Glomerular visceral epithelial cell (primary cell): Measurements from ENCODE around the gene ZNF211.
A peak's percentile ranks its signal among the peaks of the same experiment; 100 is the strongest.

Experiments
- DNase-seq: peaks from one replicate; pipeline ENCODE4 v3.0.0-alpha.2; 2016; ENCODE audit errors: extremely low spot score

ZNF211 gene

DNA sequence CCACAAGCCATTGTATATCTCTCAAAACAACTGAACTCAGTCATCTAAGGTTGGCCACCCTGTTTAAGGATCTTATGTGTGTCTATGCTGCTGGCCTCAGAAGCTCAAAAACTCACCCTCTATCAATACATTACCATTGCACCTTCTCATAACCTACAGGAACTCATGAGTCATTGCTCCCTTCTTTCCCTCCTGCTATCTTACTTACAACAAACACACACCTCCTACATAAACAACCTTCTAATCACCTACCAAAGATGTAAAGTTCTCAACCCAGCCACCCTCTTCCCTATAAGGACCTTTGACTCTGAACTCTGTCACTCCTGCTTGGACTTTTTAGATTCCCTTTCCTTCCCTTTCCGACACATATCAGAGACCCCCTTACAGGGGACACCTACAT is 22.5 kb downstream of the ZNF211 start:
- DNase-seq = no peak

DNA sequence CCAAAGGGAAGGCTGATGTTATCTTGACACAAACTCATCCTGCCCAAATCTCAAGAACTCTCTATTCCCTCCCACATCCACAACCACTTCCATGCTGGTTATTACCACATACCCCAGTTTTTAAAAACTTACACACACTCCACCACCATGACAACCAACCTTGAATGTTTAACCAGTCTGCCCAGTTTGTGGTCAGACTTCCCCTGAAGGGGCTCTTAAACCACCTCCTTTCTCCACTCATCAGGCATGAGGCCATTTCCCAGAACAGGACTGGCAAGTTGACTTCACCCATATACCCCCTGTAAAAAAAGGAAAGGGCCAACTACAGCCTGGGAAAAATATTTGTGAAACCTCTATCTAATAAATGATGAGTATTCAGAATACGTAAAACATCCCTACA is 23.4 kb downstream of the ZNF211 start:
- DNase-seq = no peak

DNA sequence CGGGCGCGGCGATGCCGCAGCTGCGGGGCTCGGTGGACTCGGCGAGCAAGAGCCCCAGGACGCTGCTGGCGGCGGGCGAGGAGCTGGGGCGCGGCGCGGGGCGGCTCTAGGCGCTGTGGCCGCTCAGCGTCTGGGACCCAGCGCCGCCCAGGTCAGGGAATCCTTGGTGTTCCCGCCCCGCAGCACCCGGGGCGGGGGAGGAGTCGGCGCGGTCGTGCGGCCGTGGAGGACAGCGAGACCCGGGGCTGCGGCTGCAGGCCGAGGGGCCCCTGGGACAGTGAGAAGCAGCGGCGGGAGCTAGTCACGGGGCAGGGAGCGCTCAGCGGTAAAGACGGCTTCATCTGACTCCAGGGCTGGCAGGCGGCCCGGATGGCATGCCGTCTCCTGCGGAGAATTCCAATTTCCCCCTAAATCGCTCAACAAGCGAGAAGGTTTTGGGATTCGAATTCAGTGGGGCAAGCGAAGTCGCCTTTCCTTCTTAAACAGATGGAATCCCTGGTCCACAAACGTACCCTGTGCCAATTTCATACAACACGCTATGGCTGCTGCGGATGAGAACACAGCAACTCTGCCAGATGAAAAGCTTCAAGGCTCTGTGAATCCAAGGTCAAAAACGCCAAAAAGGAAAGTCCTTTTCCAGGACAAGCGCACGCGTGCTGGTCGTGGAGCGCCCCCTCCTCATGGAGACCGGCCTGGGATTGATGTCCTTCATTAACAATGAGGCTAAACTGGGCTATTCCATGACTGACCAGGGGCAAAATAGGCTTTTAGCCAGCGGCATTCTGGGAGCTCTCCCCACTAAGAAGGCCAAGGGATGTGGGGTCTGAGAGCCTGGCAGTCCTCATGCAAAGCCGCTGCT is 31.5 kb downstream of the ZNF211 start:
- peak; percentile 58 for DNase-seq

DNA sequence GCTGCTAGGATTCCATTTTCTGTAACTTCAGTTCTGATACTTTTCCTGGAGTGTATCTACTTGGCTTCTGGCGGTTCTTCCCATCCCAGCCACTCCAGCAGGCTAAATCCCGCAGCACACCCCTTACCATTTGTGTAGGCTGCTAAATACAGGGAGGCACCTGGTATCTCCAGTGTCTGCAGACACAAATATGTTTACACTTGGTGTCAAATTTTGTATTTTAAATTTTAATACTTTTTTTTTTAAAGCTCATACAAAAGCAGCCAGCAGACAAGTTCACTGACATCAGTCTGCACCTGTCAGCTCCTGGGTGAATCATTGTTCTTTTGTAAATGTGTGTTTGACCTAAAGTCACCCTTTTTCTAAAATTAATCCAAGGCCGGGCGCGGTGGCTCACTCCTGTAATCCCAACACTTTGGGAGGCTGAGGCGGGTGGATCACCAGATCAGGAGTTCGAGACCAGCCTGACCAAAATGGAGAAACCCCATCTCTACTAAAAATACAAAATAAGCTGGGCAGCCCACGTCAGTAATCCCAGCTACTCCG is 32.4 kb downstream of the ZNF211 start:
- DNase-seq = no peak

DNA sequence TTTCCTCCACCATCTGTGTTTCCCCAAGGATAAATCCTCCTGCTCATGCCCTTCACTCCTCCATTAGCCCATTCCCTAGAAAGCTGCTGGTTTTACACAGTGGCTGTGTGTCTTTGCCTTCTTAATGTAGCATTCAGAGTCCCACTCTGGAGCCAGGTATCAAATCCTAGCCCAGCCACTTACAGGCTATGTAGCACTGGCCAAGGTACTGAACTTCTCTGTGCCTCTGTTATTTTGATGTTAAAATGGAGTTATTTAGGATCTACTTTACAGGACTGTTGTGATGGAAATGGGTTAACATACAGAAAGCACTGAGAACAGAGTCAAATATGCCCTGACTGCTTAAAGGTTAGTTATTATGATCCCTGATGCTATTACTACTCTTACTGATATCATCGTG is 34.3 kb downstream of the ZNF211 start:
- no peak for DNase-seq

DNA sequence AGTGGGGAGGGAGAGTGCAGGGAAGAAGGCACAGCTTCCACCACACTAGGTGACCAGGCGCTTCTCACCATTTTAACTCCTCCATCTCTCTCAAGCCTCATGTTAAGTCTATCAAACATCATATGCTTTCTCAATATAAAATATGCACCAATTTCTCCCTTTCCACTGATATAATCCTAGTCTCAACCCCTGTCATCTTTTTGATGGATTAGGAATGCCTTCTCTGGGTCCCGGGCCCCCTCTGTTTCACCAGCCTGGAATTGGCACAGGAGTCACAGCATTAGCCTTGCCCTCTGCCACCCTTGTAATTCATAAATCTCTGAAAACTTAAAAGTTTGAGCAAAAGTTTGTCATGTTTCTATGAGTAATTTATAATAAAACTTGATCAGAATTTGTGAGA is 35.7 kb downstream of the ZNF211 start, which contains the start of gene ZSCAN4:
Gene ZSCAN4 (plus strand): TSS at position 301 of the 400 bp plus-strand sequence. CDS start 7,211 bp downstream, outside the sequence.
- DNase-seq = no peak

DNA sequence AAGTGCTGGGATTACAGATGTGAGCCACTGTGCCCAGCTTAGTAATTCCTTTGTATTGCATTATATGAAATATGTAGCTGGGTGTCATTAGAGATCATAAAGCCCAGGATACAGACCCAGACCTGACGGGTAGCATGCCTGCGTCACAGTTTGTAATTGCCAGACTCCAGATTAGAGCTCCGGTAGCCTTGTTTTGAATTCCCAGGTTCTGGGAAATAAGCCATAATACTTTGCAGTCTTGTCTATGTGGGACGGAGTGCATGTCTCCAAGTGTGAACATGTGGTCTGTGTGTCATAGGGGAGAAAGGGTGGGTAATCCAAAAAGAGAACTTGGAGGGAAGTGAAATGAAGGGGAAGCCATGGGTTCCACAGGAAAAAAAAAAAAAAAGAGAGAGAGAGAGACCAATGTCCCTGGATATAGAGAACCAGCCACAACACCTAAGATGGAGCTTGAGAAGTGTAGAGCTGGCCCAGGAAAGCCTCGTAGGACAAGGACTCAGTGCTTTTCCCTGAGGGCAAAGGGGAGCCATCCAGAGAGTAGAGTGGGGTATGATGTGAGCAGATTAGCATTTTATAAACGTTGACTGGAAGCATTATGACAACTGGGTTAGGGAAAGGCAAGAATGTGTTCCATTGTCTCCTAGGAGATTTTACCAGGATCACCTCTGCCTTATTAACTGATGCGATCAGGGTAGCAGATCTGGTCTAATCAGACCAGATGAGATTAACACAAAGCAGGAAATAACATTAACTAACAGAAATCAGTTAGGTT is 38.3 kb downstream of the ZNF211 start:
- no peak for DNase-seq

DNA sequence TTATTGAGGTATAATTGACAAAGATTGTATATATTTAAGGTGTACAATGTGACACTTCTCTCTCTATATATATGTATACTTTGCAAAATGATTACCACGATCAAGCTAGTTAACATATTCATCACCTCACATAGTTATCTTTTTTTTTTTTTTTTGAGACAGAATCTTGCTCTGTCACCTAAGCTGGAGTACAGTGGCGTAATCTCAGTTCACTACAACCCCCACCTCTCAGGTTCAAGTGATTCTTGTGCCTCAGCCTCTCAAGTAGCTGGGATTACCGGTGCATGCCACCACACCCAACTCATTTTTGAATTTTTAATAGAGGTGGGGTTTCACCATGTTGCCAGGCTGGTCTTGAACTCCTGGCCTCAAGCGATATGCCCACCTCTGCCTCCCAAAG is 39.5 kb downstream of the ZNF211 start:
- no peak for DNase-seq

DNA sequence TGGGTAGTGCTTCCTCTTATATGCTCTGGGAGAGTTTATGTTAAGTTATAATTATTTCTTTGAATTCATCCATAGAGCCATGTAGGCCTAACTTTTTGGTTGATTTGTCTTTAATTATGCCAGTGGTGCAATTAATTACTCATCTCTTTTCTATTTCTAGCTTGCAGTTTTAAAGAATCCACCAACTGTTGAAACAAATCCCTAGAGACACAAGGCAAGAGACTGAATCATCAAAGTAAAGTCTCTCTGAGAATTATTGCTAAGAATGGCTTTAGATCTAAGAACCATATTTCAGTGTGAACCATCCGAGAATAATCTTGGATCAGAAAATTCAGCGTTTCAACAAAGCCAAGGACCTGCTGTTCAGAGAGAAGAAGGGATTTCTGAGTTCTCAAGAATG is 42.9 kb downstream of the ZNF211 start:
- no peak for DNase-seq

DNA sequence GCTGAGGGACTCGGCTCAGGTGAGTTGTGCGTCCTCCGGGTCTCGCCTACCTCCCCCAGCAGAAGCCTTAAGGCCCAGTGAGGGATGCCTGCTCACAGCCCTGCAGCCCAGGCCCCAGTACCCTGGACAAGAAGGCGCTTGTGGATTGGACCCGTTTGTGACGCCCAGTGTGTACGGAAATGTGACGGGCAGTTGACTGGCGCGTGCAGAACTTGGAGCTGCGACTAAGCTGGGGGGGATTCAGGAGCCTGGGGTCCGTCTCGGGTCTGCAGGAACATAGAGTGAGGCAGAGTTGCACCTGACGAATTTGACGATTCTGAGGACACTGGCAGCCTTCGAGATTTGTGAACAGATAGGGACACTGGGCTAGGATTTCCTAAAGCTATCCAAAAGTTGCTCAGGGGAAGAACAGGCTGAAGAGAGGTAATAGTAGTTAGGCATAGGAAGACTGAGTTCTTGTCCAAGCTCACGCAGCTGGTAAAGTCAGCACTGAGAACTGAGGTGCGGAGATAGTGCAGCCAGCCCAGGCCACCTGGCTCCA is 49.3 kb downstream of the ZNF211 start:
- no peak for DNase-seq

DNA sequence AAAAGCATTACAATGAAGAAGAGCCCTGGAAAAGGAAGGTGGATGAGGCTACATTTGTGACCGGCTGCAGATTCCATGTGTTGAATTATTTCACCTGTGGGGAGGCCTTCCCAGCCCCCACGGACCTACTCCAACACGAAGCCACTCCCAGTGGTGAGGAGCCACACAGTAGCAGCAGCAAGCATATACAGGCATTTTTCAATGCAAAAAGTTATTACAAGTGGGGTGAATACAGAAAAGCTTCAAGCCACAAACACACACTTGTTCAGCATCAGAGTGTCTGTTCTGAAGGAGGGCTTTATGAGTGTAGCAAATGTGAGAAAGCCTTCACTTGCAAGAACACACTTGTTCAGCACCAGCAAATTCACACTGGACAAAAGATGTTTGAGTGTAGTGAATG is 53.8 kb downstream of the ZNF211 start:
- DNase-seq = no peak

DNA sequence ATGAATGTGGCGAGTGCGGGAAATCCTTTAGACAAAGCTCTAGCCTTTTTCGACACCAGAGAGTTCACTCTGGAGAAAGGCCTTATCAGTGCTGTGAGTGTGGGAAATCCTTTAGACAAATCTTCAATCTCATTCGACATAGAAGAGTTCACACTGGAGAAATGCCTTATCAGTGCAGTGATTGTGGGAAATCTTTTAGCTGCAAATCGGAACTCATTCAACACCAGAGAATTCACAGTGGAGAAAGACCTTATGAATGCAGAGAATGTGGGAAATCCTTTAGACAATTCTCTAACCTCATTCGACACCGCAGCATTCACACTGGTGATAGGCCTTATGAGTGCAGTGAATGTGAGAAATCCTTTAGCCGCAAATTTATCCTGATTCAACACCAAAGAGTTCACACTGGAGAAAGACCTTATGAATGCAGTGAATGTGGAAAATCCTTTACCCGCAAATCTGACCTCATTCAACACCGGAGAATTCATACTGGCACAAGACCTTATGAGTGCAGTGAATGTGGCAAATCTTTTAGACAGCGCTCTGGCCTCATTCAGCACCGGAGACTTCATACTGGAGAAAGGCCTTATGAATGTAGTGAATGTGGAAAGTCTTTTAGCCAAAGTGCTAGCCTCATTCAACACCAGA is 54.5 kb downstream of the ZNF211 start:
- no peak for DNase-seq

DNA sequence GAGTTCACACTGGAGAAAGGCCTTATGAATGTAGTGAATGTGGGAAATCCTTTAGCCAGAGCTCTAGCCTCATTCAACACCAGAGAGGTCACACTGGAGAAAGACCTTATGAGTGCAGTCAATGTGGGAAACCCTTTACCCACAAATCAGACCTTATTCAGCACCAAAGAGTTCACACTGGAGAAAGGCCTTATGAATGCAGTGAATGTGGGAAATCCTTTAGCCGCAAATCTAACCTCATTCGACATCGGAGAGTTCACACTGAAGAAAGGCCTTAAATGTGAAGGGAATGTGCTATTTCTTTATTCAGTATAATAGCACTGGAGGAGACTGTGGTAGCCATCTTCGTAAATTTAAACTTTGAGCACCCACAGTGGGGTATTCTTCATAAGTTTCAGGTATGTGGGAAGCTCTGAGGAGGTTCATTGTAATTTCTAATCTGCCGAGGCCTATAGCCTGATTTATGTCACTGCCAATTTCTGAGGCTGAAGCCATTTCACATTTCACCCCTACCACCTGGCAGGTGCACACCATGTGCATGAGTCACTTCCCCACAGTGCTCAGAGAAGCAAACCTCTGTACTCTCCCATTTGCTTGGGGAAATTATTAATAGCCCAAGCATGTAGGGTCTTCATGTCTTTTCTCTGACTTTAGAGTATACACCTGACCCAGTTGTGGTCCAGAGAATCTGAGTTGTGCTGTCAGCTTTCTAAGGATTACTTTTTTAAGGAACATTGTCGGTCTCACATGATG is 55.2 kb downstream of the ZNF211 start:
- no peak for DNase-seq

DNA sequence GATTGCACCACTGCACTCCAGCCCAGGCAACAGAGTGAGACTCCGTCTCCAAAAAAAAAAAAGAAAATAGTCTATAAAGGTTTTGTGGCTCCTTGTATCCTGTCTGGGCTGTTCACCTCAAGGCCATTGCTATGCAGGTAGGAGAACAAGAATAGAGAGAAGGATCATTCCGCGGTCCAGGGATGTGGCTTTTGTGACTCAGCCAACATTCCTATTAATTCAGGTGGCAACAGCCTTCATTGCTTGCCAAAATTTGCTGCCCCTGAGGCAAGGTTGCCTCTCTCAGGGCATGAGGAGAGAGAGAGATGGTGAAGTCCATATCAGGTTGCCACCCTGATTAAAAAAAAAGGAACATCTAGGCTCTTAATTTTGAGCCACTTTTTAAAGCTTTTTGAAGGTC is 56.8 kb downstream of the ZNF211 start:
- no peak for DNase-seq
